Dendritic cell treated with granulocyte-macrophage colony-stimulating factor and Interleukin-4, amounts not matched to agents 40 ng/mL and 50 ng/mL, for 4 days (primary cell): ENCODE measurements around the gene PARG.

Experiments used
- H3K27ac Mint-ChIP-seq: one replicate; pipeline ENCODE4 v1.8.0; 2022; ENCODE audit warnings: mild to moderate bottlenecking, mixed read lengths
- H3K27me3 Mint-ChIP-seq: one replicate; pipeline ENCODE4 v1.8.0; 2022; ENCODE audit warnings: mild to moderate bottlenecking, mixed read lengths
- H3K36me3 Mint-ChIP-seq: one replicate; pipeline ENCODE4 v1.8.0; 2022; ENCODE audit warnings: low read depth, mixed read lengths
- H3K4me1 Mint-ChIP-seq: one replicate; pipeline ENCODE4 v1.8.0; 2022; ENCODE audit warnings: low read depth, mixed read lengths
- H3K4me3 Mint-ChIP-seq: one replicate; pipeline ENCODE4 v1.8.0; 2022; ENCODE audit warnings: mild to moderate bottlenecking, moderate library complexity, mixed read lengths
- H3K9me3 Mint-ChIP-seq: one replicate; pipeline ENCODE4 v1.8.0; 2022; ENCODE audit warnings: mixed read lengths
- intact Hi-C: fragments of 100-400 bp; cut with micrococcal nuclease; formaldehyde crosslinking; loops from one replicate; pipeline ENCODE4 v1.15.0; 2022

Gene PARG

DNA sequence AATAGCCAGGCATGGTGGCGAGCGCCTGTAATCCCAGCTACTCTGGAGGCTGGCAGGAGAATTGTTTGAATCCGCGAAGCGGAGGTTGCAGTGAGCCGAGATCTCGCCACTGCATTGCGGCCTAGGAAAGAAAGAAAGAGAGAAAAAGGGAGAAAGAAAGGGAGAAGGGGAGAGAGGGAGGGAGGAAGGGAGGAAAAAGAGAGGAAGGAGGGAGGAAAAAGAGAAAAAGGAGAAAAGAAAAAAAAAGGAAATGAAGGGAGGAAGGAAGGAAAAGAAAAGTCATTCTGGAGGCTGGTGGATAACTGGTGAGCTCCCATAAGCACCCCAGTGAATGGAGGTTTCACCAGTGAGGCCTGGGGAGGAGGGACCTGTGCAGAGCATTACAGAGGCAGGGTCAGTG, 172.1 kb downstream of the PARG start:
- no peaks in the 10 kb centered on the region for H3K4me1 Mint-ChIP-seq
- intact Hi-C loops, result no loop called here
- peaks cover 55% of the 10 kb centered on the region for H3K27me3 Mint-ChIP-seq

DNA sequence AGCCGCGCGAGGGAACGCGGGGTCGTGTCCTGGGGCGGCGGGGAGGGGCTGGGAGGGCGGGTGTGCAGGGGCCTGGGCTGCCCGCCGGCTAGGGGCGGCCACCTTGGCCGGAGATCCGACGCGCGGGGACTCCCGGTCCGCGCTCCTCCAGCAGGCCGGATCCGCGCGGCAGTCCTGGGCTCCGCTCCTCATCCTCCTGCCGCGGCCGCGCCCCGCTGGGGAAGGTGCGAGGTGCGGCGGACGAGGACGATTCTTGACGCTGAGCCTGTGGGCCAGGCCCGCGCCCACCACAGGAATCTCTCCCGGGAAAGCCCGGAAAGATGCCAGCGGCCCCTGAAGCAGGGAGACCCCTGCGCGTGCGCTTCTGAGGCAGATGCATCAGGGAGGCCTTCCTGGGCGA, 173.1 kb downstream of the PARG start:
- intact Hi-C loops, result no loop called here
- Mint-ChIP-seq H3K9me3 (no peaks in the 10 kb centered on the region), H3K4me3 (no peak overlapping the region), H3K27ac (no peak overlapping the region), H3K36me3 (no peaks in the 10 kb centered on the region), H3K27me3 (peaks cover 57% of the 10 kb centered on the region), H3K4me1 (no peaks in the 10 kb centered on the region)

More for the DNA sequence above, 172.1 kb downstream of the PARG start:
- Mint-ChIP-seq H3K36me3 (no peaks in the 10 kb centered on the region), H3K4me3 (no peak overlapping the region), H3K9me3 (no peaks in the 10 kb centered on the region), H3K27ac (no peak overlapping the region)

DNA sequence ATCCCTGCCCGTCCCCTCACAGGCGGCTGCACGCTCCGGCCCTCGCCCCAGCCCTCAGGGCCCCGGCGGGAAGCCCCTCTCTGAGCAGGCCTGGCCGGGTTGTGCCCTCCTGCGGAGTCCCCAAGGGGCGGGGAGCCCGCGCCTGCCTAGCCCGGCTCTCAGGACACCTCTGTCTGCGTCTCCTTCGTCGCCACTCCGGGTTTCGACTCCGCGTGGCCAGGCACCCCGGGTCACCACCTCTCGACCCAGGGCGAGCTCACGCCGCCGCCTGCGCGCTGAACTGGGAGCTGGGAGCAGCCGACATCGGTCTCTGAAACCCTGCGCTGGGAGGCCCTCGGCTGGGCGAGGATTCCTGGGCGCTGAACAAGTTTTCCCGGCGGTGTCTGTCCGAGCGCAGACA, 173.5 kb downstream of the PARG start:
- peaks cover 61% of the 10 kb centered on the region for H3K27me3 Mint-ChIP-seq
- no peaks in the 10 kb centered on the region for H3K4me1 Mint-ChIP-seq

More for the DNA sequence above, 173.5 kb downstream of the PARG start:
- H3K4me3 Mint-ChIP-seq, result no peak overlapping the region
- no peaks in the 10 kb centered on the region for H3K9me3 Mint-ChIP-seq
- intact Hi-C loops, result no loop called here
- H3K27ac Mint-ChIP-seq, result no peak overlapping the region
- H3K36me3 Mint-ChIP-seq, result no peaks in the 10 kb centered on the region
